Endometrial microvascular endothelial cells (primary cell): Measurements from ENCODE around the gene GTF2H1. TPM values are rescaled to one million over a fixed set of nuclear protein-coding genes. Genes with fewer than 3 reads are reported as not detected.

ENCODE experiments used
- in situ Hi-C: cut with HindIII; loops from 2 replicates; pipeline ENCODE4 v1.10.0; 2017; ENCODE audit warnings: low sequenced_read_pairs, low pct_unique_long_range_greater_than_20kb; ENCODE audit errors: inconsistent ontology term
- total RNA-seq: library from RNA; depleted of rRNA; stranded (reverse); fragments of >200 nt; gene quantifications from one replicate; pipeline ENCODE4 v1.2.3, GENCODE V29; 2015; ENCODE audit errors: inconsistent ontology term

Gene GTF2H1
- 64.0 TPM for total RNA-seq

- in situ Hi-C loops: no loop called here
These were observed at the start of gene GTF2H1, which contains the start of gene HPS5 for GRCh38 chr11:18321969-18322711. Gene GTF2H1 (plus strand): TSS chr11:18322567. CDS start chr11:18333075, 10,508 bp downstream. Gene HPS5 (minus strand): TSS chr11:18322140. CDS start chr11:18317858, 4,282 bp downstream.

- in situ Hi-C loops: no loop called here
These were observed 44.6 kb upstream of the GTF2H1 start for GRCh38 chr11:18277565-18278271.

DNA sequence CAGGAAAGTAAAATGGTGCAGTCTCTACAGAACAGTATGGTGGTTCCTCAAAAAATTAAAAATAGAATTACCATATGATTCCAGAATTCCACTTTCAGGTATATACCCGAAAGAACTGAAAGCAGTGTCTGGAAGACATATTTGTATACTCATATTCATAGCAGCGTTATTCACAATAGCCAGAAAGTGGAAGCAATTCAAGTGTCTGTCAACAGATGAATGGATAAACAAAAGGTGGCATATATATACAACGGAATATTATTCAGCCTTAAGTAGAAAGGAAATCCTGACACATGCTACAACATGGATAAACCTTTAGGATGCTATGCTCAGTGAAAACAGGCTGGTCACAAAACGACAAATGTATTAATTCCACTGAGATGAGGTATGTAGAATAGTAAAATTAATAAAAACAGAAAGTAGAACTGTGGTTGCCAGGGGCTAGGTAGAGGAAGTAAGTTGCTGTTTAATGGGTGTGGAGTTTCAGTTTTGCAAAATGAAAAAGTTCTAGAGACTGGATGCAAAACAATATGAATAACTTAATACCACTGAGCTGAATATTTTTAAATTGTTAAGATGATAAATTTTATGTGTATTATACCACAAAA is 41.8 kb upstream of the GTF2H1 start:
- in situ Hi-C loops: no loop called here

DNA sequence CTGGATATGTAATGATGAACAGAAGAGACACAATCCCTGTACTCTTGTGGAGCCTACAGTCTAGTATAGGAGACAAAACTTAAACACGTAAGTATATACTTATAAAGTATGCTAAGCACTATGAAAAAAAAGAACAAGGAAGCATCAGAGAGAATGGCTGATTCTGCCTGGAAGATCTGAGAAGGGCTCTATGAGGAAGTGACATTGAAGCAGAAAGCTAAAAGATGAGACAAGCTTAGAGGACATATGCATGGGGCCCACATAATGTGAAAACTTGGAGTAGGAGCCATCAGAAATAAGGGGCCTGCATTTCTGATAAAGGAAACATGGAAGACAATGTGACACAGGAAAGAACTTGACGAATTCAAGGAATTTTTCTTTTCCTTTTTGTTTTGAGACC is 39.7 kb upstream of the GTF2H1 start:
- in situ Hi-C loops: no loop called here

DNA sequence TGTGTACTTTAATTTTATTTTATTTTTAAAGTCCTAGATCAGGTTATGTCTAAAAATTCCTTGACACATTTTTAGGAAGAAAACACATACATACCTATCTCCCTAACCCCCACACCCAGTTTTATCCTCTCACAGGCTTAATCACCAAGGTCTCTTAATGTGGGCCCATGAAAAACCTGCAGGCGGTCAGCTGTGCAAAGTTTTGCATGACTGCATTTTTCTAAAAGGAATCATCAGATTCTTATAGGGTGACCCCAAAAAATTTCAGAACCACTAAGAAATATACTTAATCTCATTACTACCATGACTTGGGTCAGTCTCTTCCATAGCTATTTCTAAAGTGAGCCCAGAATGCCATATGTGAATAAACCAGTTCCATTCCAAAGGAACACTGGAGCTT is 36.5 kb upstream of the GTF2H1 start:
- in situ Hi-C loops: no loop called here

GRCh38 chr11:18288911-18289310 is 33.5 kb upstream of the GTF2H1 start:
- in situ Hi-C loops: no loop called here

DNA sequence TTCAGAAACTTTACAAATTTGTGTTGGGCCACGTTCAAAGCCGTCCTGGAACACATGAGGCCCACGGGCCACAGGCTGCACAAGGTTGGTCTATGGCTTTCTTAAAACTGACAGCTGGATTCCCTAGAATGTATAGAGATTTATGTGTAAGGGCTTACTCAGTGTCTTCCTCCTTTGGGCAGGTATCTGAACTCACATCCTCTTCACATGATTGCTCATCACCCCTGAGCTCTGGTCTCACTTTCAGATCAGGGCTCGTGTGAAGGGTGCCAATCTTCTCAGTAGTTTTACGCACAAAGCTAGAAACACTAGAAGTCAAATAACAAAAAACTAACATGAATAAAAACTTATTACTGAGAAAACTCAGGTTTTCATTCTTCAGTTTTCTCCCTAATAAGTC is 27.5 kb upstream of the GTF2H1 start:
- in situ Hi-C loops: no loop called here

DNA sequence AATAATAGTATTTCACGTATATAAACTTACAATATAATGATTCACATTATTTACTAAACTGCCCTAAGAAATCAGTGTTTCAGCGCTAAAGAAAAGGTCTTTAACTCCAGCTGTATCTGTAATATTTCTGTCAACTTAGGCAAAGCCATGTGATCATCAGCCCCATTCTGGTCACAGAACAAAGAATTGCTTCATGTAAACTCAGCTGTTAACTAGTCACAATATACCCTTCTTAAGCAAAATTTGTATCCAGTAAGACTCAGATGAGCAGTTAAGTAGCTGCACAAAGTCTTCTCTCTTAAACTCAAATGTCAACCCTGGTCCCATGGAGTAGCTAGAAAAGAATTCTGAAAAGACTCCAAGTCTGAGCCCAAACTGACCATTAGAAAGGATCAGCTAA is 27.1 kb upstream of the GTF2H1 start:
- in situ Hi-C loops: no loop called here

GRCh38 chr11:18299721-18300120 is 22.6 kb upstream of the GTF2H1 start:
- in situ Hi-C loops: no loop called here

- in situ Hi-C loops: no loop called here
These were observed 17.6 kb upstream of the GTF2H1 start for GRCh38 chr11:18304745-18305144.

DNA sequence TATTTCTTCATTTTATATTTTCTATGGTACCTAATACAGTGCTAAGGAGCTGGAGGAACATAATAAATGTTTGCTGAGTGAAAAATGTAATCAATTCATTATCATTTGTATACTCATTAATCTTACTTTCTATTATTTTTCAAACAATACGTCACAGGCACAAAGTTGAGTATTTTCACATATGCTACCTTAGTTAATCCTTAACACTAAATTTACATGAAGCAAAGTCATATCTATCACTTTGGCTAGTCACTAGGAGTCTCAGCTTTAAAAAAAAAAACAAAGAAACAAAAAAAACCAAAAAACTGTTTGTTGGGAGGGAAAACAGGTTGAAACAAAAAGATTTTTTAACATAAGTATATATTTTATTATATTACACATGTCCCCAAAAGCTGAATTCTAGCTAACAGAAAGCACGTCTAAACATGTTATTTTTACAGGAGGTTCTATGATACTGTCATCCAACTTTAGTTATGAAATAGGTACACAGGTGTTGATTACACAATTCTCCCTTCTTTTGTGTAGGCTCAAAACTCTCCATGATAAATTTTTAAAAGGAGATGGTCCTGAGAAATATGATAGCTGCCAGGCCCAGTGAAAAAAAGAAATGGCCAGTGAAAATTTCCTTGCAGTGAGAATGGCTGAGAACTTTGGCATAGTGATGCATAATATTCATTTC is 14.8 kb upstream of the GTF2H1 start:
- in situ Hi-C loops: no loop called here

DNA sequence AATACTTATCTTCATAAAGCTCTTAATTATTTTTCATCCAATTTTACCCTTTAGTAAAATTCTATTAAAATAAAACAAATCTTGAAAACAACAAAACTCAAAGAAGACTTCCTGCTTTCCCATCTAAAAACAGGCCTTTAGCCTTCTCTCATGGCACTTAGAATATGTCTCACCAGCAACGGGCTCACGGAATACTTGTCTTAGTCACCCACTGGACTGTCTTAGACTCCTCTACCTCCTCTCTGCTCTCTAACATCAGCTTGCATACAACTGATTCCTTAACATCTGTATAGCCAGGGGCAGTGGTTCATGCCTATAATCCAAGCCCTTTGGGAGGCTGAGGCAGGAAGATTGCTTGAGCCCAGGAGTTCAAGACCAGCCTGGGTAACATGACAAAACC is 14.1 kb upstream of the GTF2H1 start:
- in situ Hi-C loops: no loop called here

DNA sequence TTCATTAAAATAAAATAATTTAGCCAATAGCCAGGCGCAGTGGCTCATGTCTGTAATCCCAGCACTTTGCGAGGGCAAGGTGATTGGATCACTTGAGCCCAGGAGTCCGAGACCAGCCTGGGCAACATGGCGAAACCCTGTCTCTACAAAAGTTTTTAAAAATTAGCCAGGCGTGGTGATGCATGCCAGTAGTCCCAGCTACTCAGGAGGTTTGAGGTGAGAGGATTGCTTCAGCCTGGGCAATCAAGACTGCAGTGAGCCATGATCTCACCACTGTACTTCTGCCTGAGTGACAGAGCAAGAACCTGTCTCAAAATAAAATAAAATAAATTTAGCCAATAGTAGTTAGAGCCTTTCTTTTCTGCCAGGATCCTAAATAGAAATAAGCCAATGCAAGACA is 12.7 kb upstream of the GTF2H1 start:
- in situ Hi-C loops: no loop called here

- in situ Hi-C loops: no loop called here
These were observed 11.5 kb upstream of the GTF2H1 start for GRCh38 chr11:18310800-18311340.

GRCh38 chr11:18312012-18312411 is 10.4 kb upstream of the GTF2H1 start:
- in situ Hi-C loops: no loop called here

DNA sequence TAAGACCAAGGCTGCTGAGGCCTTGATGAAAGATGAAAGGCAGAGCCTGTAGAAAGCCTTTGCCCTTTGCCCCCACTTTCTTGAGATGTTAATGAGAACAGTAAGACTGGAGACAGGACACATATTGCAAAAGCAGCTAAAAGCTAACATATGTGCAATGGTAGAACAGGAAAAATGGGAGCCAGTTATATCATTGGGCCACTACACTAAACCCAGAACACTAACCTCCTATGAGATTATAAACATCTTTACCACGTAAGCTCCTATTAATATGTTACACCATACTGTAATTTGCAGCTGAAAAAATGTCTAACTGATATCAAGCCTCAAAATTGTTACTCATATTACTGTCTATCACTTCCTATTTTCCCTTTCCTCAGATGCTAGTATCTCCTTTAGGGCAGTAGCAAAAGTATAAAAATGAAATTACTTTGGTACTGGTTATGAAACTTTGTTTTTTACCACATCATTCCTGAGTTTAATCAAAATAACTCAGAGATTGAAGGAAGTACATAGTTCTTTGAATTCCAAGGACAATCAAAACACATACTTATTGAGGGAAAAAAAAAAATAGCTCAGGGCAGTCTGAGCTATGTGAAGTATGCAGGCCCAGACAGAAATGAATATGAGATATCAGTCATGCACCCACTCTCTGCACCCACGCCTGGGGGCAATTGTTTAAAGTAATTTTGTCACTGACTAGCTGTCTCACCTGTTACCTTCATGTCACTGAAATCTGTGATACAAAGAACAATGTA is 9.5 kb upstream of the GTF2H1 start:
- in situ Hi-C loops: no loop called here

DNA sequence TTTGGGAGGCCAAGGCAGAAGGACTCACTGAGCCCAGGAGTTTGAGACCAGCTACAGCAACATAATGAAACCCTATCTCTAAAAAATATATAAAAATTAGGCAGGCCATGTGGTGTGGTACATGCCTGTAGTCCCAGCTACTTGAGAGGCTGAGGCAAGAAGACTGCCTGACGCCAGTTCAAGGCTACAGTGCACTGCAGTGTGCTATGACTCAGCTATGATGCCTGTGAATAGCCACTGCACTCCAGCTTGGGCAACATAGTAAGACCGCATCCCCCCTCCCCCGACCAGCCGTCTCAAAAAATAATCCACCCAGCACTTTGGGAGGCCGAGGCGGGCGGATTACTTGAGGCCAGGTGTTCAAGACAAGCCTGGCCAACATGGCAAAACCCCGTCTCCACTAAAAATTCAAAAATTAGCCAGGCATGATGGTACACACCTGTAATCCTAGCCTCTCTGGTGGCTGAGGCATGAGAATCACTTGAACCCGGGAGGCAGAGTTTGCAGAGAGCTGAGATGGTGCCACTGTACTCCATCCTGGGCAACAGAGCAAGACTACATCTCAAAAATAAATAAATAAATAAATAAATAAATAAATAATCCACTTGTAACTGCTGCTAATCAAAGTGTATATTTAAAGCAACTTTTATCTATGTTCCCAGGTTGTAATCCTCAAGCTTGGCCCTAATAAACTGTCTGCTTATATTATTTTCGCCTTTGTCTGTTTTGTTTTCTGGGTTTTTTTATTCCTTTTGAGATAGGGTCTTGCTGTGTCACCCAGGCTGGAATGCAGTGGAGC is 8.2 kb upstream of the GTF2H1 start:
- in situ Hi-C loops: no loop called here
